GM08714 (cell line): Measurements from ENCODE around the gene MRPS18B.

Source experiments
- H3K4me3 ChIP-seq: fragments of 200-500 bp; sonication (Bioruptor generic); 2 replicates; pipeline ENCODE4 v1.5.1; 2014; ENCODE audit warnings: mild to moderate bottlenecking, low read length, inconsistent platforms
- ZNF274 ChIP-seq: IDR thresholded peaks from 2 replicates; pipeline ENCODE4 v1.6.1; 2012; ENCODE audit warnings: mild to moderate bottlenecking, low read depth, low read length

The MRPS18B gene

GRCh38 chr6:30614044-30614842 lies 3.4 kb upstream of the MRPS18B start:
- no peak for TF ChIP-seq ZNF274

GRCh38 chr6:30614843-30615218 lies 2.8 kb upstream of the MRPS18B start:
- TF ChIP-seq ZNF274: no peak
- peak overlapping the region; percentile 95 for H3K4me3 ChIP-seq

More at GRCh38 chr6:30614044-30614842, 3.4 kb upstream of the MRPS18B start:
- peak overlapping the region; percentile 95 for H3K4me3 ChIP-seq

- H3K4me3 ChIP-seq: peak overlapping the region; percentile 95
- TF ChIP-seq ZNF274: no peak
Measured at GRCh38 chr6:30615219-30615957, 2.3 kb upstream of the MRPS18B start.

GRCh38 chr6:30615958-30616810 lies 1.5 kb upstream of the MRPS18B start:
- peak overlapping the region; percentile 95 for H3K4me3 ChIP-seq
- no peak for TF ChIP-seq ZNF274

GRCh38 chr6:30616811-30617564 lies 652 bp upstream of the MRPS18B start, which contains the start of gene PPP1R10:
Gene PPP1R10, minus strand, starts transcription at chr6:30617243. Its CDS starts 7,299 bp downstream, at chr6:30609944.
- no peak for TF ChIP-seq ZNF274
- H3K4me3 ChIP-seq: peak within 1 kb of the TSS; percentile 95

- peak overlapping the region; percentile 63 for H3K4me3 ChIP-seq
- no peak for TF ChIP-seq ZNF274
Measured at GRCh38 chr6:30618270-30618797, 694 bp downstream of the MRPS18B start.

- H3K4me3 ChIP-seq: no peak overlapping the region
- no peak for TF ChIP-seq ZNF274
Measured at GRCh38 chr6:30619561-30619960, 1.9 kb downstream of the MRPS18B start.

GRCh38 chr6:30625511-30625910 lies 7.9 kb downstream of the MRPS18B start:
- no peak for TF ChIP-seq ZNF274
- H3K4me3 ChIP-seq: no peak overlapping the region

GRCh38 chr6:30626484-30627366 lies 9.1 kb downstream of the MRPS18B start, which contains the start of gene ATAT1:
Gene ATAT1, plus strand, starts transcription at chr6:30626874.
- TF ChIP-seq ZNF274: no peak
- peak within 1 kb of the TSS; percentile 79 for H3K4me3 ChIP-seq

GRCh38 chr6:30635834-30636233 lies 18.2 kb downstream of the MRPS18B start:
- TF ChIP-seq ZNF274: no peak
- no peak overlapping the region for H3K4me3 ChIP-seq

GRCh38 chr6:30640481-30640880 lies 22.8 kb downstream of the MRPS18B start:
- TF ChIP-seq ZNF274: no peak
- H3K4me3 ChIP-seq: no peak overlapping the region

GRCh38 chr6:30641048-30641447 lies 23.4 kb downstream of the MRPS18B start:
- TF ChIP-seq ZNF274: no peak
- H3K4me3 ChIP-seq: no peak overlapping the region

GRCh38 chr6:30643656-30644055 lies 26.0 kb downstream of the MRPS18B start:
- no peak overlapping the region for H3K4me3 ChIP-seq
- TF ChIP-seq ZNF274: no peak
